IMR-90 (cell line): ENCODE measurements around the gene CRYBG3. TPM values are rescaled to one million over a fixed set of nuclear protein-coding genes. Genes with fewer than 3 reads are reported as not detected.

Experiments
- ATAC-seq: fragments of 200-7000 bp; cut with Tn5 transposase; 2 replicates; pipeline ENCODE4 v1.9.1; 2020; ENCODE audit warnings: low read depth, mild to moderate bottlenecking, moderate library complexity
- BruUV-seq: library from RNA; stranded (reverse); fragments of 400-500 nt; replicated peaks from 2 replicates; lab custom pipeline; 2021; lab: Mats Ljungman, UMichigan
- CTCF ChIA-PET: fragments of 300-600 bp; formaldehyde crosslinking; extraction: SDS; loops from one replicate; lab custom pipeline; 2021; ENCODE audit warnings: antibody characterized with exemption; lab: Yijun Ruan, JAX
- POLR2A ChIA-PET: fragments of 300-600 bp; sonication (Branson Sonifier 250); formaldehyde crosslinking; loops from one replicate; lab custom pipeline; 2022; ENCODE audit warnings: antibody characterized with exemption; ENCODE audit not compliant: unreplicated experiment; lab: Charles Lee
- DNase-seq: peaks from one replicate; pipeline ENCODE4 v3.0.0; 2013
- H2AFZ ChIP-seq: replicated peaks from 2 replicates; pipeline ENCODE3; 2013; ENCODE audit warnings: low read length, mild to moderate bottlenecking; ENCODE audit not compliant: poor library complexity
- H2AK5ac ChIP-seq: 2 replicates; pipeline ENCODE4 v1.6.1; 2013; ENCODE audit warnings: low read depth, low read length, inconsistent platforms
- H2AK9ac ChIP-seq: replicated peaks from 2 replicates; pipeline ENCODE3; 2013; ENCODE audit warnings: mild to moderate bottlenecking, low read depth, low read length, moderate library complexity; ENCODE audit not compliant: poor library complexity
- H2BK120ac ChIP-seq: 2 replicates; pipeline ENCODE4 v1.6.1; 2013; ENCODE audit warnings: low read depth, low read length, inconsistent platforms
- H2BK15ac ChIP-seq: 3 replicates; pipeline ENCODE4 v1.6.1; 2013; ENCODE audit warnings: low read depth, low read length, inconsistent platforms
- H2BK20ac ChIP-seq: 2 replicates; pipeline ENCODE4 v1.6.1; 2013; ENCODE audit warnings: low read depth, mild to moderate bottlenecking, inconsistent platforms, low read length, moderate library complexity
- H2BK5ac ChIP-seq: 2 replicates; pipeline ENCODE4 v1.6.1; 2013; ENCODE audit warnings: mild to moderate bottlenecking, low read depth, low read length, inconsistent platforms; ENCODE audit not compliant: poor library complexity, severe bottlenecking
- H3K14ac ChIP-seq: replicated peaks from 2 replicates; pipeline ENCODE4 v1.6.1; 2013; ENCODE audit warnings: low read depth, low read length, inconsistent platforms
- H3K18ac ChIP-seq: 2 replicates; pipeline ENCODE4 v1.6.1; 2013; ENCODE audit warnings: low read depth, low read length, control low read depth
- H3K23ac ChIP-seq: 2 replicates; pipeline ENCODE4 v1.6.1; 2013; ENCODE audit warnings: low read depth, low read length, inconsistent platforms
- H3K27ac ChIP-seq: 2 replicates; pipeline ENCODE4 v1.5.1; 2013; ENCODE audit warnings: mild to moderate bottlenecking, control low read depth, low read length; ENCODE audit not compliant: insufficient read depth
- H3K27me3 ChIP-seq: 2 replicates; pipeline ENCODE4 v1.6.1; 2013; ENCODE audit warnings: low read length; ENCODE audit not compliant: control insufficient read depth, insufficient read depth
- H3K36me3 ChIP-seq: 2 replicates; pipeline ENCODE4 v1.6.1; 2013; ENCODE audit warnings: low read length, mixed read lengths; ENCODE audit not compliant: control insufficient read depth, insufficient read depth
- H3K4ac ChIP-seq: 2 replicates; pipeline ENCODE4 v1.6.1; 2013; ENCODE audit warnings: low read depth, low read length, inconsistent platforms
- H3K4me1 ChIP-seq: 2 replicates; pipeline ENCODE4 v1.6.1; 2013; ENCODE audit warnings: low read length, mixed read lengths; ENCODE audit not compliant: control insufficient read depth, insufficient read depth
- H3K4me2 ChIP-seq: 2 replicates; pipeline ENCODE4 v1.6.1; 2013; ENCODE audit warnings: low read depth, mild to moderate bottlenecking, control low read depth, low read length, moderate library complexity
- H3K4me3 ChIP-seq: 2 replicates; pipeline ENCODE4 v1.5.1; 2013; ENCODE audit warnings: low read depth, mild to moderate bottlenecking, control low read depth, low read length, moderate library complexity; ENCODE audit not compliant: insufficient read depth
- H3K56ac ChIP-seq: 2 replicates; pipeline ENCODE4 v1.6.1; 2013; ENCODE audit warnings: low read length, inconsistent platforms; ENCODE audit not compliant: insufficient read depth; ENCODE audit errors: extremely low read depth
- H3K79me1 ChIP-seq, 2 experiments: 2 replicates each; pipeline ENCODE4 v1.6.1; 2013; ENCODE audit warnings: low read length in 2 of 2, inconsistent platforms in 1 of 2, low read depth in 1 of 2
- H3K9ac ChIP-seq: 2 replicates; pipeline ENCODE4 v1.6.1; 2013; ENCODE audit warnings: low read depth, low read length, control low read depth
- H3K9me1 ChIP-seq: 2 replicates; pipeline ENCODE4 v1.6.1; 2013; ENCODE audit warnings: low read length, inconsistent platforms; ENCODE audit not compliant: insufficient read depth
- H3K9me3 ChIP-seq: 2 replicates; pipeline ENCODE4 v1.6.1; 2013; ENCODE audit warnings: low read length; ENCODE audit not compliant: control insufficient read depth, insufficient read depth
- H4K20me1 ChIP-seq: 2 replicates; pipeline ENCODE4 v1.6.1; 2013; ENCODE audit warnings: low read length, inconsistent platforms; ENCODE audit not compliant: insufficient read depth
- H4K5ac ChIP-seq: 2 replicates; pipeline ENCODE4 v1.6.1; 2013; ENCODE audit warnings: mild to moderate bottlenecking, low read depth, low read length, control low read depth
- H4K8ac ChIP-seq, 2 experiments: 2 replicates each; pipeline ENCODE4 v1.6.1; 2013; ENCODE audit warnings: low read depth in 2 of 2, low read length in 2 of 2, control low read depth in 1 of 2, inconsistent platforms in 1 of 2
- H4K91ac ChIP-seq: 2 replicates; pipeline ENCODE4 v1.6.1; 2013; ENCODE audit warnings: low read depth, low read length, inconsistent platforms; ENCODE audit not compliant: insufficient read depth
- BHLHE40 ChIP-seq: fragments of 150-350 bp; IDR thresholded peaks from 2 replicates; pipeline ENCODE4 v1.6.1; 2016; ENCODE audit warnings: mild to moderate bottlenecking, low read depth, low read length
- CEBPB ChIP-seq: IDR thresholded peaks from 2 replicates; pipeline ENCODE4 v1.6.1; 2012; ENCODE audit warnings: low read depth, low read length, improper control_type of control experiment
- CHD1 ChIP-seq: IDR thresholded peaks from 2 replicates; pipeline ENCODE4 v1.6.1; 2012; ENCODE audit warnings: low read depth, low read length, improper control_type of control experiment
- FOS ChIP-seq: fragments of 150-350 bp; IDR thresholded peaks from 2 replicates; pipeline ENCODE4 v1.6.1; 2016; ENCODE audit warnings: low read depth, low read length
- MAFK ChIP-seq: IDR thresholded peaks from 2 replicates; pipeline ENCODE4 v1.6.1; 2012; ENCODE audit warnings: low read depth, low read length, improper control_type of control experiment
- MAZ ChIP-seq: IDR thresholded peaks from 2 replicates; pipeline ENCODE4 v1.6.1; 2012; ENCODE audit warnings: low read depth, mild to moderate bottlenecking, low read length, improper control_type of control experiment, moderate library complexity, borderline replicate concordance
- MXI1 ChIP-seq: IDR thresholded peaks from 2 replicates; pipeline ENCODE4 v1.6.1; 2012; ENCODE audit warnings: low read depth, mild to moderate bottlenecking, low read length, moderate library complexity, borderline replicate concordance
- NFE2L2 ChIP-seq: fragments of 150-350 bp; IDR thresholded peaks from 2 replicates; pipeline ENCODE4 v1.6.1; 2016; ENCODE audit warnings: low read depth, mild to moderate bottlenecking, low read length
- POLR2A ChIP-seq: IDR thresholded peaks from 2 replicates; pipeline ENCODE4 v1.6.1; 2012; ENCODE audit warnings: mild to moderate bottlenecking, low read depth, low read length
- RAD21 ChIP-seq: IDR thresholded peaks from 2 replicates; pipeline ENCODE4 v1.6.1; 2012; ENCODE audit warnings: low read length, improper control_type of control experiment
- RCOR1 ChIP-seq: IDR thresholded peaks from 2 replicates; pipeline ENCODE4 v1.6.1; 2012; ENCODE audit warnings: mild to moderate bottlenecking, low read length, improper control_type of control experiment; ENCODE audit not compliant: insufficient replicate concordance
- RFX5 ChIP-seq: IDR thresholded peaks from 2 replicates; pipeline ENCODE4 v1.8.0; 2012; ENCODE audit warnings: low read depth, mild to moderate bottlenecking, low read length, moderate library complexity
- SMC3 ChIP-seq: fragments of 150-350 bp; IDR thresholded peaks from 2 replicates; pipeline ENCODE4 v1.6.1; 2016; ENCODE audit warnings: low read depth, mild to moderate bottlenecking, antibody characterized with exemption, low read length, moderate library complexity
- WGBS, 2 experiments: methylation state at CpG; one replicate each; pipeline versions ENCODE4 v1.1.5 to v1.1.7; 2013; ENCODE audit warnings: missing lambda C conversion rate in 2 of 2; ENCODE audit not compliant: insufficient read length in 1 of 2; ENCODE audit errors: extremely low coverage in 2 of 2; 5-methylcytosine and 5-hydroxymethylcytosine counted together
- dilution Hi-C: fragments of 300-500 bp; cut with HindIII; formaldehyde crosslinking; loops from one replicate; pipeline ENCODE4 v1.14.3; 2018; ENCODE audit warnings: low sequenced_read_pairs; ENCODE audit not compliant: unreplicated experiment
- in situ Hi-C: fragments of 300-500 bp; cut with MboI; formaldehyde crosslinking; loops from 3 replicates; pipeline ENCODE4 v1.14.3; 2019; ENCODE audit warnings: low sequenced_read_pairs, inconsistent platforms, mixed read lengths
- intact Hi-C: fragments of 100-400 bp; cut with micrococcal nuclease; formaldehyde crosslinking; loops from 2 replicates; pipeline ENCODE4 v1.10.0; 2022
- polyA plus RNA-seq, 3 experiments: library from polyadenylated mRNA; depleted of rRNA; stranded (reverse); fragments of >200 nt; gene quantifications; 2 replicates each; pipeline ENCODE4 v1.2.3, GENCODE V29; 2012; ENCODE audit warnings: low replicate concordance in 1 of 3
- total RNA-seq: library from RNA; depleted of rRNA; stranded (reverse); fragments of >200 nt; gene quantifications from 2 replicates; pipeline ENCODE4 v1.2.3, GENCODE V29; 2012
- TF ChIP-seq, protein P1 (sequence below): fragments of 150-350 bp; IDR thresholded peaks from 2 replicates; pipeline ENCODE4 v1.6.1; 2017; ENCODE audit warnings: mild to moderate bottlenecking, antibody characterized with exemption, low read length, low read depth
- TF ChIP-seq, protein P2 (sequence below): fragments of 150-350 bp; IDR thresholded peaks from 2 replicates; pipeline ENCODE4 v1.6.1; 2016; ENCODE audit warnings: low read depth, mild to moderate bottlenecking, low read length, moderate library complexity, borderline replicate concordance
- TF ChIP-seq, protein P3 (sequence below): conservative IDR thresholded peaks from 2 replicates; pipeline ENCODE4 v1.5.1; 2012; ENCODE audit warnings: mild to moderate bottlenecking, low read depth, low read length, improper control_type of control experiment

The CRYBG3 gene
- total and polyA plus RNA-seq, 2 of the 4 experiments (the other 2 are of a cell fraction), result 4.9 to 26.2 TPM

DNA sequence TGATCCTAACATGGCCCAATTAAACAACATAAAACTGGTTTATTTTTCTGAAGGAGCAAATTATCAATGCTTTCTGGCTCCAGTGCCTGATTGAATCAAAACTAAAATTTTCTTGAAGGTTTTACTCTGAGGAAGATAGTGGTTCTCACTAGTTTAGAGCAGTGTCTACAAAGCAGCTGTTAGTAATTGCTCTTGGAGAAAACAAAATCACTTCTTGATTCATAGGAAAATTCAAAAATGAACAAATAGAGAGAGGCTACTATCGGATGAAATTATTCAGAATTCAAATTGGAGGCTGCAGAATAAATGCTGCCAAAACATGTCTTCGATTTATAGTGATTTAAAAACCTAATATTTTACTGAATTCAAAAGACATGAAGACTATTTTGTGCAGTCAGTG lies 165.5 kb downstream of the CRYBG3 start:
- H3K27ac ChIP-seq, result no peak overlapping the region
- no peak overlapping the region for H2BK120ac ChIP-seq
- no peak overlapping the region for H3K56ac ChIP-seq
- intact Hi-C loops (no loop called here), in situ Hi-C loops (no loop called here), dilution Hi-C loops (no loop called here)
- no peak overlapping the region for H3K9ac ChIP-seq
- H2BK15ac ChIP-seq, result no peak overlapping the region
- H2AK9ac ChIP-seq, result no peak overlapping the region
- H4K20me1 ChIP-seq, result no peaks in the 10 kb centered on the region
- no peaks in the 10 kb centered on the region for H3K27me3 ChIP-seq
- H3K4me1 ChIP-seq, result no peaks in the 10 kb centered on the region; the same call in 1 of the 2 replicates
- no peak overlapping the region for H2AK5ac ChIP-seq
- POLR2A ChIA-PET, result no interaction called here
- H3K9me3 ChIP-seq, result no peaks in the 10 kb centered on the region
- no TSS peak for BruUV-seq
- H3K18ac ChIP-seq, result no peak overlapping the region
- no peak overlapping the region for H4K8ac ChIP-seq
- H2BK5ac ChIP-seq, result no peak overlapping the region
- H3K9me1 ChIP-seq, result no peaks in the 10 kb centered on the region
- DNase-seq, result no peak
- ATAC-seq, result no peak
- TF ChIP-seq MAZ, result no peak
- no peak for TF ChIP-seq RAD21
- no peak for TF ChIP-seq NFE2L2
- no peak for TF ChIP-seq MAFK
- no peak for TF ChIP-seq MXI1
- TF ChIP-seq RCOR1, result no peak
- TF ChIP-seq BHLHE40, result no peak
- TF ChIP-seq RFX5, result no peak
- TF ChIP-seq, protein P1, sequence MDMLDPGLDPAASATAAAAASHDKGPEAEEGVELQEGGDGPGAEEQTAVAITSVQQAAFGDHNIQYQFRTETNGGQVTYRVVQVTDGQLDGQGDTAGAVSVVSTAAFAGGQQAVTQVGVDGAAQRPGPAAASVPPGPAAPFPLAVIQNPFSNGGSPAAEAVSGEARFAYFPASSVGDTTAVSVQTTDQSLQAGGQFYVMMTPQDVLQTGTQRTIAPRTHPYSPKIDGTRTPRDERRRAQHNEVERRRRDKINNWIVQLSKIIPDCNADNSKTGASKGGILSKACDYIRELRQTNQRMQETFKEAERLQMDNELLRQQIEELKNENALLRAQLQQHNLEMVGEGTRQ, result no peak
- TF ChIP-seq CHD1, result no peak
- TF ChIP-seq POLR2A, result no peak
- TF ChIP-seq FOS, result no peak
- TF ChIP-seq SMC3, result no peak
- TF ChIP-seq, protein P2, sequence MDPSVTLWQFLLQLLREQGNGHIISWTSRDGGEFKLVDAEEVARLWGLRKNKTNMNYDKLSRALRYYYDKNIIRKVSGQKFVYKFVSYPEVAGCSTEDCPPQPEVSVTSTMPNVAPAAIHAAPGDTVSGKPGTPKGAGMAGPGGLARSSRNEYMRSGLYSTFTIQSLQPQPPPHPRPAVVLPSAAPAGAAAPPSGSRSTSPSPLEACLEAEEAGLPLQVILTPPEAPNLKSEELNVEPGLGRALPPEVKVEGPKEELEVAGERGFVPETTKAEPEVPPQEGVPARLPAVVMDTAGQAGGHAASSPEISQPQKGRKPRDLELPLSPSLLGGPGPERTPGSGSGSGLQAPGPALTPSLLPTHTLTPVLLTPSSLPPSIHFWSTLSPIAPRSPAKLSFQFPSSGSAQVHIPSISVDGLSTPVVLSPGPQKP, result no peak
- TF ChIP-seq CEBPB, result no peak
- TF ChIP-seq, protein P3, sequence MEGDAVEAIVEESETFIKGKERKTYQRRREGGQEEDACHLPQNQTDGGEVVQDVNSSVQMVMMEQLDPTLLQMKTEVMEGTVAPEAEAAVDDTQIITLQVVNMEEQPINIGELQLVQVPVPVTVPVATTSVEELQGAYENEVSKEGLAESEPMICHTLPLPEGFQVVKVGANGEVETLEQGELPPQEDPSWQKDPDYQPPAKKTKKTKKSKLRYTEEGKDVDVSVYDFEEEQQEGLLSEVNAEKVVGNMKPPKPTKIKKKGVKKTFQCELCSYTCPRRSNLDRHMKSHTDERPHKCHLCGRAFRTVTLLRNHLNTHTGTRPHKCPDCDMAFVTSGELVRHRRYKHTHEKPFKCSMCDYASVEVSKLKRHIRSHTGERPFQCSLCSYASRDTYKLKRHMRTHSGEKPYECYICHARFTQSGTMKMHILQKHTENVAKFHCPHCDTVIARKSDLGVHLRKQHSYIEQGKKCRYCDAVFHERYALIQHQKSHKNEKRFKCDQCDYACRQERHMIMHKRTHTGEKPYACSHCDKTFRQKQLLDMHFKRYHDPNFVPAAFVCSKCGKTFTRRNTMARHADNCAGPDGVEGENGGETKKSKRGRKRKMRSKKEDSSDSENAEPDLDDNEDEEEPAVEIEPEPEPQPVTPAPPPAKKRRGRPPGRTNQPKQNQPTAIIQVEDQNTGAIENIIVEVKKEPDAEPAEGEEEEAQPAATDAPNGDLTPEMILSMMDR, result no peak
- H3K4me2 ChIP-seq, result no peak overlapping the region
- no peaks in the 10 kb centered on the region for H3K36me3 ChIP-seq
- WGBS, 2 experiments, result no CpG with 5 or more reads among the region's 2 CpGs
- H4K5ac ChIP-seq, result no peak overlapping the region
- H4K91ac ChIP-seq, result no peak overlapping the region
- H3K4ac ChIP-seq, result no peak overlapping the region
- no peak overlapping the region for H2AFZ ChIP-seq
- H3K14ac ChIP-seq, result no peak overlapping the region
- no peak overlapping the region for H3K4me3 ChIP-seq
- no peak overlapping the region for H2BK20ac ChIP-seq
- H3K79me1 ChIP-seq, result no peaks in the 10 kb centered on the region
- H3K23ac ChIP-seq, result no peak overlapping the region
- CTCF ChIA-PET, result interaction anchor here (1.7 kb wide), 1 partner anchor 36 kb away, joined by 5 read pairs; no protein-coding TSS in a partner anchor
